ENCODE results near the gene PNPLA6.

PNPLA6 gene

DNA sequence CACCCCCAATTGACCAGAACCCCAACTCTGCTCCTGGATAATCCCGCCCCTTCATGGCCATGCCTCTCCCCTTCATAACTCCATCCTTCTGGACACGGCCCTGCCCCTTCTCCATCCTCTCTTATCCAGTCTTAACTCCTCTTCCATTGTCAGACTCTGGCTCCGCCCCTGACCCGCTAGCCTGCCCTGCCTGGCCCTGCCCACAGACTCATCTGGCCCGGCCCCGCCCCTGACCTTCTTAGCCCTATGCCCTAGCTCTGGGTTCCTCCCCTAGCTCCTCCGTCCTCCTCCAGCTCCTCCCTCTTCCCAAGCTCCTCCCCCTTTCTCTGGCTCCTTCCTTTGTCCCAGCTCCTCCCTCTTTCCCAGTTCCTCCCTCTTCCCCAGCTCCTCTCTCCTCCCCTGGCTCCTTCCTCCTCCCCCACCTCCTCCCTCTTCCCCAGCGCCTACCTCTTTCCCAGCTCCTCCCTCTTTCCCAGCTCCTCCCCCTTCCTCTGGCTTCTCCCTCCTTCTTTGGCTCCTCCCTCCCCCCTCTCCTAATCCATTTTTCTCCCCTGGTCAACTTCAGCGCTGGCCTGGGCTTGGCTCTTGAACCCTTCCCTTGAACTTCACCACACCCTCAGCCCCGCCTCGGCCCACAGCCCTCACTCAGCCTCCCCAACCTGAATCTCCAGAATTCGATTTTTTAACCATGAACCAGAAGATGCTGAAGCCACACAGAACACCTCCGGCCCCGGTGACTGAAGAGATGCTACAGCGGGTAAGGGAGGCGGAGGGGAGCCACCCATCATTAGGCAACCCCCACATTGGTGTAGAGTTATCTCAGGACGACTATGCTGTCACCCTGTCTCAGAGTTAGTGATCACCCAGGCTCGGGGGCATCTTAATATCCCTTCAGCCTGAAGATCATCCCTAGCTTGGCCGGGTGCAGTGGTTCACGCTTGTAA, 28.9 kb upstream of the PNPLA6 start:
- peak overlapping the region; percentile 37; the same call in 1 of the 2 replicates for H3K9ac ChIP-seq (ENCODE audit: low read depth, low read length)
- no peaks in the 10 kb centered on the region for H3K9me3 ChIP-seq (ENCODE audit: control insufficient read depth, insufficient read depth, low read length)
- peaks cover 7% of the 10 kb centered on the region; the same call in 1 of the 2 replicates for H3K4me1 ChIP-seq (ENCODE audit: insufficient read depth, low read length)
- H3K36me3 ChIP-seq (ENCODE audit: insufficient read depth, low read length) = no peaks in the 10 kb centered on the region

DNA sequence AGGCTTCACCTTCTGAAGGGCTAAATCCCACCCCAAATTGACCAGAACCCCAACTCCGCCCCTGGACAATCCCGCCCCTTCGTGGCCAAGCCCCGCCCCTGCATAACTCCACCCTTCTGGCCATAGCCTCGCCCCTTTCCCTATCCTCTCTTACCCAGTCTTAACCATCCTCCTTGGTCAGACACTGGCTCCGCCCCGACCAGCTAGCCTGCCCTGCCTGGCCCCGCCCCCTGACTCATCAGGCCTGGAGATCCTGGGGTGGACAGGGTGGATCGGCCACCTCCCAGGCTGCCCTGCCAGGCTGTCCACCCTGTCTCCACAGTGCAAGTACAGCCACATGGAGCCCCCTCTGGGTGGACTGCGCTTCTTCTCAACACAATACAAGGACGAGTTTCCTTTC, 27.6 kb upstream of the PNPLA6 start:
- no peak overlapping the region for H3K9ac ChIP-seq (ENCODE audit: low read depth, low read length)
- no peaks in the 10 kb centered on the region for H3K9me3 ChIP-seq (ENCODE audit: control insufficient read depth, insufficient read depth, low read length)
- H3K4me1 ChIP-seq (ENCODE audit: insufficient read depth, low read length) = peaks cover 12% of the 10 kb centered on the region; the same call in 1 of the 2 replicates

DNA sequence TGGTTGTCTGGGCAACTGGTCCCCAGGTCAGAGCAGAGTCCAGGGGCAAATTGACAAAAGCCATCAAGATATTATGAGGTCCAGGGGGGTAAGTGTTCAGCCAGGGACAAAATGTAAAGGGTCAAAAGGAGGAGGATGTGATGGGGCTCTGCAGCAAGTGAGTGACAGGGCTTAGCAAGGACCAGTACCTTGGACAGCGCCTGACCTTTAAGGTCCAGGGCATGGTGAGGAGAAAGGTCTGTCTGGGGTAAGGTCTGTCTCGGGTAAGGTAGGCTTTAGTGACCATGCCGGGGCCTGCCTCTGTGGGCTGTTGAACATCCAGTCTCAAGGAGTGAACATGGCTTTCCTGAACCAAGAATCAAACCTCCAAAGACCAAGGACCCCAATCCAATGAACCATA, 25.9 kb upstream of the PNPLA6 start:
- Histone ChIP-seq H3K9ac (ENCODE audit: low read depth, low read length) (no peak overlapping the region), H3K36me3 (ENCODE audit: insufficient read depth, low read length) (no peaks in the 10 kb centered on the region), H3K9me3 (ENCODE audit: control insufficient read depth, insufficient read depth, low read length) (no peaks in the 10 kb centered on the region), H3K4me1 (ENCODE audit: insufficient read depth, low read length) (peaks cover 12% of the 10 kb centered on the region; the same call in 1 of the 2 replicates)

More for the DNA sequence above, 27.6 kb upstream of the PNPLA6 start:
- H3K36me3 ChIP-seq (ENCODE audit: insufficient read depth, low read length) = no peaks in the 10 kb centered on the region

DNA sequence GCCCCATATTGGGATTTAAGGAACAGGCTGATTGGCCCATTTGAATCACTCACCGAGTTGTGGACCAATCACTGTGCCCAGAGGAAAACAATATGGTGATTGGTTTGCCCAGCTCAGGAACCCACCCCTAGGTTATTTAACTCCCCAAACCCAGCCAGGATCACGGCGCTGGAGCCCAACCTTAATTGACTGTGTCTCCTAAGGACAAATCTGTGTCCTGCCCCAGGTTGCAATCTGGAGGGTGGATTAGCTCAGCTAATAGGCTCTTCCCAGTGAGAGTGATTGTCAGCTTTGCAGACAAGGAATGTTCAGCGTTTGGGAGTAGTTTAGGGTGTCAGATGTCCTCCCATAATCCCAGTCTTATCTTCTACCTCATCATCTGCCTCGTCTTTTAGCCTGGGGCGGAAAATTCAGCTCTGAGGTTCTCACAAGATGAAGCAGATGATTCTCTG, 23.1 kb upstream of the PNPLA6 start:
- Histone ChIP-seq H3K9ac (ENCODE audit: low read depth, low read length) (no peak overlapping the region), H3K9me3 (ENCODE audit: control insufficient read depth, insufficient read depth, low read length) (no peaks in the 10 kb centered on the region), H3K4me1 (ENCODE audit: insufficient read depth, low read length) (peaks cover 18% of the 10 kb centered on the region), H3K36me3 (ENCODE audit: insufficient read depth, low read length) (no peaks in the 10 kb centered on the region)

DNA sequence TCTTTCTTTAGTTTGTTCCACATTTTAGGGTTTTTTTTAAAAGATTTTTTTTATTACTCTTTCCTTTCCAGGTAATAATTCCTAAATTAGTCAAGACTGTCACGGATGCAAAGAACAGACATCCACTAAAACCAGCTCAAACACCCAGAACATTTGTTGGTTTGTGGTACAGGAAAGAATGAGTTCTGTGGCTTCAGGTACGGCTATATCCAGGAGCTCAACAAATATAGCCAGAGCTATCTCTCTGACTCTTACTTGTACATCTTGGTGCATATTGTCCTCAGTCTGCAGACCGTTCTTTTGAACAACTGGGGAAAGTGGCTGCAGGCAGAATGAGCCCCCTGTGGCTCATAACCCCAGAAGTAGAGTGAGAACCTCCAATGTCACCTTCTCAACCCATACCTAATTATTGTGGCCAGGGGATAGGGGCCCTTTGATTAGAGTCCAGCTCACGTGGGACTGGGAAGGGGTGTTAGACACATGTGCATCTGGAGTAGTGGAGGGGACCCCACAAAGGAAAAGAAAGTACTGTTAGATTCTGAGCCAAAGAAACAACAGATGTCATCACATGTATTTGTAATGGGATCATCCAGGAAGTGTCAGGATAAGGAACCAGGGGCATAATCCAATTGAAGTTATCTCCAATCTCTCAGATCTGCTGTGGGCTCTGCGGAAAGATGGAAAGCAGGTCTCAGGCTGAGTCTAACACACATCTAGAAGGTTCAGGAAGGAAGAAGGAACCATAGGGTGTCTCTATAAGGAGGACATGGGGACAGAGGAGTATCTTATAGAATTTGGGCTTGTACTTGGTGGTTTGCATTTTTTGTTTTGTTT, 21.5 kb upstream of the PNPLA6 start:
- H3K4me1 ChIP-seq (ENCODE audit: insufficient read depth, low read length) = peaks cover 11% of the 10 kb centered on the region

DNA sequence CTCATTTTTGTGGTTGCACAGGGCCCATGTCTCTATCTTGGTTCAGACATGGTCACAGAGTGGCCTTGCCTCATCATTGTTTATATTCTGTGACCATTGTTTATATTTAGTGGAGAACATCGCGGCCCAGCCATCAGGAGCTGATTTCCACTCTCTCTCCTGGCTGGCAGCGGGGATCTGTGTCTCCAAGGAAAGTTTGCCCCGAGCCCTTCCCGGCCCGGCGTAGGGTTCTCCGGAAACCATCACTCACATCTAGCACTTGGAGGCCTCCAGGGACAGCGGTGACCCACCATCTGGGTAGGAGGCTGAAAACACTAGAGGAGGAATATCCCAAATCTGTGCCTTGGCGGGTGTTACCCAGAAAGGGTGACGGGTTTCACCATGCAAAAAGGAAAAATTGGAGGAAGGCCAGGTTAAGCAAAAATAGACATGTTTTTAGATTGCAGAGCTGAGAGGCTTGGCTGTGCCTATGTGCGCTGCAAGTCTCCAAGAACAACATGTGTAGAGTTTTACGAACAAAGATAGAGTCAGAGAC, 20.3 kb upstream of the PNPLA6 start:
- Histone ChIP-seq H3K9me3 (ENCODE audit: control insufficient read depth, insufficient read depth, low read length) (no peaks in the 10 kb centered on the region), H3K9ac (ENCODE audit: low read depth, low read length) (peak overlapping the region; percentile 26), H3K4me1 (ENCODE audit: insufficient read depth, low read length) (peaks cover 11% of the 10 kb centered on the region), H3K36me3 (ENCODE audit: insufficient read depth, low read length) (no peaks in the 10 kb centered on the region)

More for the DNA sequence above, 21.5 kb upstream of the PNPLA6 start:
- no peaks in the 10 kb centered on the region for H3K9me3 ChIP-seq (ENCODE audit: control insufficient read depth, insufficient read depth, low read length)
- no peak overlapping the region for H3K9ac ChIP-seq (ENCODE audit: low read depth, low read length)
- H3K36me3 ChIP-seq (ENCODE audit: insufficient read depth, low read length) = no peaks in the 10 kb centered on the region

DNA sequence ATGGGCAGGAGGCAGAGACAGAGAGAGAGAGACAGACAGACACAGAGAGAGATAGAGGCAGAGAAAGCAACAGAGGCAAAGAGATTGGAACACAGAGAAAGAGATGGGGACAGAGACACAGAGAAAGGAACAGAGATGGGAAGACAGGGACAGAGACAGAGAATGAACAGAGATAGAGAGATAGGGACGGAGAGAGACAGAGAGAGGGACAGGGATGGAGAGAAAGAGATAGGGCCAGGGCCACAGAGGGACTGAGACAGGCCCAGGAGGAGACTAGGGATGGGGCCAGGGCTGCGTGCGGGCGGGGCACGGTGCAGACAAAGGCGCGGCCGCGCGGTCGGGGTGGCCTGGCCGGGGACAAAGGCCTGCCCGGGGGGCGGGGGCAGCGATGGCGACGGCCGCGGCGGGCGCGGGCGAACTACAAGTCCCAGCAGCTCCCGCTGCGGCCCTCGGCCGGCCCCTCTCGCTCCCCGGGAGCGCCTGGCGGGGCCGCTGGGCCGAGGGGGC, 19.8 kb upstream of the PNPLA6 start, which contains the start of gene ZNF358:
TSS of gene ZNF358 (plus strand) at position 459 of the 507 bp plus-strand sequence. CDS start 3,140 bp downstream, outside the sequence.
- Histone ChIP-seq H3K9me3 (ENCODE audit: control insufficient read depth, insufficient read depth, low read length) (no peaks in the 10 kb centered on the region), H3K36me3 (ENCODE audit: insufficient read depth, low read length) (no peaks in the 10 kb centered on the region), H3K4me1 (ENCODE audit: insufficient read depth, low read length) (peaks cover 11% of the 10 kb centered on the region), H3K9ac (ENCODE audit: low read depth, low read length) (peak within 1 kb of the TSS; percentile 76)

DNA sequence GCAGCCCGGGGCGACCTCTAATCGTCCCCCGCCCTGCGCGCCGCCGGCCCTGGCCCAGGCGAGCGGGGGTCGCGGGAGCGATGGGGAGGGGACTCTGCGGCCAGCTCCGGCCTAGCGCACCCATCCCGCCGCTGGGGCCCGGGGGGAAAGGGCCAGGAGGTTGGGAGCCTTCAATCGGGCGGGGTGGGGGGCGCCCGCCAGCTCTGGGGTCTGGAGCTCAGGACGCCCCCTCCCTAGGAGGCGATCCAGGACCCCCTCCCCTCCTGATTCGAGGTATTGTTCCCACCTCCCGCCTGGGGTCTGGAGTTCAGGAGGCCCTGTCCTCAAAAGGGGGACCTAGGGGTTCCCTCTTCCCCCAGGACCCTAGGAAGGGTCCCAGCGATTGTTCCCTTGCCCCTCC, 19.2 kb upstream of the PNPLA6 start:
- Histone ChIP-seq H3K9ac (ENCODE audit: low read depth, low read length) (peak overlapping the region; percentile 76), H3K4me1 (ENCODE audit: insufficient read depth, low read length) (peaks cover 11% of the 10 kb centered on the region), H3K9me3 (ENCODE audit: control insufficient read depth, insufficient read depth, low read length) (no peaks in the 10 kb centered on the region), H3K36me3 (ENCODE audit: insufficient read depth, low read length) (no peaks in the 10 kb centered on the region)

DNA sequence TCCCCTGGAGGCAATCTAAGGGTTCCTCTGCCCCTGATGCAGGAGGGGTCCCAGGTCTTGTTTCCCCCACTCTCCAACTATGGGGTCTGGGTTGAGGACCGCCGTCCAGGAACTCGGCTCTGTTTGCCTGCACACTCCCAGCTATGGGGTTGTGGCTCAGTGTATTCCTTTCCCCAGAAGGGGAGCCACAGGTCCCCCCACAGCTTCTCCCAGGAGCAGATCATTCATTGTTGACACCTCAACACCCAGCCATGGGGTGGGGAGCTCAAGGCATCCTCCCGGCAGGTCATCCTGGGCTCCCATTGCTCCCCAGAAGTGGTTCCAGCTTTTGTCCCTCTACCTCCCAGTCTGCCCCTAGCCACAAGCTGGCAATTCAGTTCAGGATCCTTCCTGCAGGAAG, 18.6 kb upstream of the PNPLA6 start:
- H3K36me3 ChIP-seq (ENCODE audit: insufficient read depth, low read length) = no peaks in the 10 kb centered on the region
- no peaks in the 10 kb centered on the region for H3K9me3 ChIP-seq (ENCODE audit: control insufficient read depth, insufficient read depth, low read length)
- H3K4me1 ChIP-seq (ENCODE audit: insufficient read depth, low read length) = peaks cover 11% of the 10 kb centered on the region
- H3K9ac ChIP-seq (ENCODE audit: low read depth, low read length) = peak overlapping the region; percentile 76

DNA sequence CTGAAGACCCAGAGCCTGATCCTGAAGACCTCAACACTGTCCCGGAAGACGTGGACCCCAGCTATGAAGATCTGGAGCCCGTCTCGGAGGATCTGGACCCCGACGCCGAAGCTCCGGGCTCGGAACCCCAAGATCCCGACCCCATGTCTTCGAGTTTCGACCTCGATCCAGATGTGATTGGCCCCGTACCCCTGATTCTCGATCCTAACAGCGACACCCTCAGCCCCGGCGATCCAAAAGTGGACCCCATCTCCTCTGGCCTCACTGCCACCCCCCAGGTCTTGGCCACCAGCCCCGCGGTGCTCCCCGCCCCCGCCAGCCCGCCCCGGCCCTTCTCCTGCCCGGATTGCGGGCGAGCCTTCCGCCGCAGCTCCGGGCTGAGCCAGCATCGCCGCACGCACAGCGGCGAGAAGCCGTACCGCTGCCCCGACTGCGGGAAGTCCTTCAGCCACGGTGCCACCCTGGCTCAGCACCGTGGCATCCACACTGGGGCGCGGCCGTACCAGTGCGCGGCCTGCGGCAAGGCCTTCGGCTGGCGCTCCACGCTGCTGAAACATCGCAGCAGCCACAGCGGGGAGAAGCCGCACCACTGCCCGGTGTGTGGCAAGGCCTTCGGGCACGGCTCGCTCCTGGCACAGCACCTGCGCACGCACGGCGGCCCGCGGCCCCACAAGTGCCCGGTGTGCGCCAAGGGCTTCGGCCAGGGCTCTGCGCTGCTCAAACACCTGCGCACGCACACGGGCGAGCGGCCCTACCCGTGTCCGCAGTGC, 16.0 kb upstream of the PNPLA6 start:
- Histone ChIP-seq H3K9ac (ENCODE audit: low read depth, low read length) (no peak overlapping the region), H3K4me1 (ENCODE audit: insufficient read depth, low read length) (peaks cover 6% of the 10 kb centered on the region), H3K36me3 (ENCODE audit: insufficient read depth, low read length) (no peaks in the 10 kb centered on the region), H3K9me3 (ENCODE audit: control insufficient read depth, insufficient read depth, low read length) (no peaks in the 10 kb centered on the region)

DNA sequence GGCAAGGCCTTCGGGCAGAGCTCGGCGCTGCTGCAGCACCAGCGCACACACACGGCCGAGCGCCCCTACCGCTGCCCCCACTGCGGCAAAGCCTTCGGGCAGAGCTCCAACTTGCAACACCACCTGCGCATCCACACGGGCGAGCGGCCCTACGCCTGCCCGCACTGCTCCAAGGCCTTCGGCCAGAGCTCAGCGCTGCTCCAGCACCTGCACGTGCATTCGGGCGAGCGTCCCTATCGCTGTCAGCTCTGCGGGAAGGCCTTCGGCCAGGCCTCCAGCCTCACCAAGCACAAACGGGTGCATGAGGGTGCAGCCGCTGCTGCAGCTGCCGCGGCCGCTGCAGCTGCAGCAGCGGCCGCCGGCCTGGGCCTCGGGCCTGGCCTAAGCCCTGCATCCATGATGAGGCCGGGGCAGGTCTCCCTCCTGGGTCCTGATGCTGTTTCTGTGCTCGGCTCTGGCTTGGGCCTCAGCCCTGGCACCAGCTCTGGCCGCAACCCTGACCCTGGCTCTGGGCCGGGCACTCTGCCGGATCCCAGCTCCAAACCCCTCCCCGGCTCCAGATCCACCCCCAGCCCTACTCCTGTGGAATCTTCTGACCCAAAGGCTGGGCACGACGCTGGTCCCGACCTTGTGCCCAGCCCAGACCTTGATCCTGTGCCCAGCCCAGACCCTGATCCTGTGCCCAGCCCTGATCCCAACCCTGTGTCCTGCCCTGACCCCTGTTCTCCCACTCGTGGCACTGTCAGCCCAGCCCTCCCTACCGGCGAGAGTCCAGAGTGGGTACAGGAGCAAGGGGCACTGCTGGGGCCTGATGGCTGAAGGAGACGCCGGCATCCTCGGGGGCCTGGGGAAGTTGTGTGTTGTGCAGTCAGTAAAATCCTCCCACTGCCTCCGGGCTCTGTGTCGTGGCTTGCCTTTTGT, 15.1 kb upstream of the PNPLA6 start:
- Histone ChIP-seq H3K9ac (ENCODE audit: low read depth, low read length) (no peak overlapping the region), H3K9me3 (ENCODE audit: control insufficient read depth, insufficient read depth, low read length) (no peaks in the 10 kb centered on the region), H3K4me1 (ENCODE audit: insufficient read depth, low read length) (peaks cover 3% of the 10 kb centered on the region), H3K36me3 (ENCODE audit: insufficient read depth, low read length) (no peaks in the 10 kb centered on the region)

DNA sequence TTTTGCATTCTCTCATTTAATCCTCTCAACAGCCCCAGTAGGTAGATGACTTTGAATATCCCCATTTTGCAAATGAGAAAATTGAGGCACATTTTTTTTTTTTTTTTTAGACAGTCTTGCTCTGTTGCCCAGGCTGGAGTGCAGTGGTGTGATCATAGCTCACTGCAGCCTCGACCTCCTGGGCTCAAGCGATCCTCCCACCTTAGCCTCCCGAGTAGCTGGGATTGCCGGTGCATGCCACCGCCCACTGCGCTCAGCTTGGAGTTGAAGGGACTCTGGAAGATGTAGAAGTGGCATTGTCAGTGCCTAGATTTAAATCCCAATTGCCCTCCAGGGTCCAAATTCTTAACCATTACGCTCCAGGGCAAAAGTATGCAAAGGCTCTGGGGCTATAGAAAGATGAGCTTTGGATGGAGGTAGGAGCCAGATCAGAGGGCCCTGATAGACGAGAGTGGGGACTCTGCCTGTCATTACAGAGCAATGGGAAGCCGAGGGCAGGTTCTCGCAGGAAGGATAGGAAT, 13.9 kb upstream of the PNPLA6 start:
- peak overlapping the region; percentile 61 for H3K9ac ChIP-seq (ENCODE audit: low read depth, low read length)

More for the DNA sequence above, 13.9 kb upstream of the PNPLA6 start:
- Histone ChIP-seq H3K4me1 (ENCODE audit: insufficient read depth, low read length) (no peaks in the 10 kb centered on the region; the same call in 1 of the 2 replicates), H3K36me3 (ENCODE audit: insufficient read depth, low read length) (no peaks in the 10 kb centered on the region), H3K9me3 (ENCODE audit: control insufficient read depth, insufficient read depth, low read length) (no peaks in the 10 kb centered on the region)
